A673 (cell line): ENCODE data around the gene ZNF335. TPM values are rescaled to one million over a fixed set of nuclear protein-coding genes. Genes with fewer than 3 reads are reported as not detected.

ENCODE experiments used
- BruUV-seq: library from RNA; stranded (reverse); fragments of 400-500 nt; replicated peaks from 2 replicates; lab custom pipeline; 2021; lab: Mats Ljungman, UMichigan
- CTCF ChIA-PET: fragments of 300-600 bp; sonication (Branson Sonifier 250); formaldehyde crosslinking; loops from one replicate; lab custom pipeline; 2022; ENCODE audit warnings: antibody characterized with exemption; lab: Charles Lee
- POLR2A ChIA-PET: fragments of 300-600 bp; sonication (Branson Sonifier 250); formaldehyde crosslinking; loops from one replicate; lab custom pipeline; 2022; ENCODE audit warnings: antibody characterized with exemption; ENCODE audit not compliant: low non-redundant PET; lab: Charles Lee
- DNase-seq: peaks from one replicate; pipeline ENCODE4 v3.0.0-alpha.2; 2015; ENCODE audit warnings: low spot score
- H3K27ac ChIP-seq: fragments of 200-600 bp; sonication (generic); 2 replicates; pipeline ENCODE4 v1.5.1; 2016; ENCODE audit warnings: mixed run types, low read depth, mild to moderate bottlenecking, mixed read lengths, antibody characterized with exemption, low read length; ENCODE audit not compliant: poor library complexity, severe bottlenecking
- H3K27me3 ChIP-seq: fragments of 200-600 bp; sonication (generic); replicated peaks from 2 replicates; pipeline ENCODE4 v1.6.1; 2017; ENCODE audit warnings: mixed run types, low read depth, mild to moderate bottlenecking, mixed read lengths, antibody characterized with exemption, low read length; ENCODE audit not compliant: insufficient read depth, poor library complexity
- H3K36me3 ChIP-seq: fragments of 200-600 bp; sonication (generic); 2 replicates; pipeline ENCODE4 v1.6.1; 2016; ENCODE audit warnings: mixed run types, mild to moderate bottlenecking, mixed read lengths, antibody characterized with exemption, low read length; ENCODE audit not compliant: insufficient read depth, poor library complexity, severe bottlenecking
- H3K4me1 ChIP-seq: fragments of 200-600 bp; sonication (generic); 2 replicates; pipeline ENCODE4 v1.6.1; 2017; ENCODE audit warnings: mixed run types, mild to moderate bottlenecking, mixed read lengths, antibody characterized with exemption, low read length; ENCODE audit not compliant: insufficient read depth, poor library complexity, severe bottlenecking
- H3K4me3 ChIP-seq: fragments of 200-600 bp; sonication (generic); 2 replicates; pipeline ENCODE4 v1.5.1; 2016; ENCODE audit warnings: low read depth, mixed run types, mild to moderate bottlenecking, mixed read lengths, low read length; ENCODE audit not compliant: poor library complexity, severe bottlenecking
- H3K9me3 ChIP-seq: fragments of 200-600 bp; sonication (generic); 2 replicates; pipeline ENCODE4 v1.6.1; 2016; ENCODE audit warnings: mixed run types, low read depth, mild to moderate bottlenecking, mixed read lengths, antibody characterized with exemption, low read length; ENCODE audit not compliant: poor library complexity, severe bottlenecking
- EZH2 ChIP-seq: fragments of 200-600 bp; sonication (generic); IDR thresholded peaks from 2 replicates; pipeline ENCODE4 v1.6.1; 2017; ENCODE audit warnings: borderline replicate concordance, low read depth, mild to moderate bottlenecking, mixed read lengths, antibody characterized with exemption, low read length; ENCODE audit not compliant: poor library complexity, severe bottlenecking
- intact Hi-C: fragments of 100-400 bp; cut with micrococcal nuclease; formaldehyde crosslinking; loops from one replicate; pipeline ENCODE4 v1.10.0; 2022; ENCODE audit not compliant: unreplicated experiment
- total RNA-seq: library from RNA; stranded (reverse); gene quantifications from 2 replicates; pipeline ENCODE4 v1.2.3, GENCODE V29; 2021
- TF ChIP-seq, protein P1 (sequence below): fragments of 300-800, 200-600 bp; sonication (generic); conservative IDR thresholded peaks from 2 replicates; pipeline ENCODE4 v1.5.1; 2017; ENCODE audit warnings: low read depth, mild to moderate bottlenecking, antibody characterized with exemption, low read length, moderate library complexity, mixed read lengths

Gene ZNF335
- total RNA-seq, 1 experiment from 2014 or later = 31.9 TPM

- H3K36me3 ChIP-seq = no peaks in the 10 kb centered on the region
- POLR2A ChIA-PET = no interaction called here
- CTCF ChIA-PET = no interaction called here
- H3K4me1 ChIP-seq = no peaks in the 10 kb centered on the region
- H3K27me3 ChIP-seq = no peaks in the 10 kb centered on the region
- H3K27ac ChIP-seq = peak overlapping the region; percentile 14
- no peaks in the 10 kb centered on the region for H3K9me3 ChIP-seq
- TF ChIP-seq EZH2 = no peak
- TF ChIP-seq, protein P1, sequence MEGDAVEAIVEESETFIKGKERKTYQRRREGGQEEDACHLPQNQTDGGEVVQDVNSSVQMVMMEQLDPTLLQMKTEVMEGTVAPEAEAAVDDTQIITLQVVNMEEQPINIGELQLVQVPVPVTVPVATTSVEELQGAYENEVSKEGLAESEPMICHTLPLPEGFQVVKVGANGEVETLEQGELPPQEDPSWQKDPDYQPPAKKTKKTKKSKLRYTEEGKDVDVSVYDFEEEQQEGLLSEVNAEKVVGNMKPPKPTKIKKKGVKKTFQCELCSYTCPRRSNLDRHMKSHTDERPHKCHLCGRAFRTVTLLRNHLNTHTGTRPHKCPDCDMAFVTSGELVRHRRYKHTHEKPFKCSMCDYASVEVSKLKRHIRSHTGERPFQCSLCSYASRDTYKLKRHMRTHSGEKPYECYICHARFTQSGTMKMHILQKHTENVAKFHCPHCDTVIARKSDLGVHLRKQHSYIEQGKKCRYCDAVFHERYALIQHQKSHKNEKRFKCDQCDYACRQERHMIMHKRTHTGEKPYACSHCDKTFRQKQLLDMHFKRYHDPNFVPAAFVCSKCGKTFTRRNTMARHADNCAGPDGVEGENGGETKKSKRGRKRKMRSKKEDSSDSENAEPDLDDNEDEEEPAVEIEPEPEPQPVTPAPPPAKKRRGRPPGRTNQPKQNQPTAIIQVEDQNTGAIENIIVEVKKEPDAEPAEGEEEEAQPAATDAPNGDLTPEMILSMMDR = no peak
- DNase-seq = peak; percentile 54
- intact Hi-C loops = no loop called here
- no TSS peak for BruUV-seq
- no peak overlapping the region for H3K4me3 ChIP-seq
Measured at GRCh38 chr20:45924391-45925261, 47.4 kb downstream of the ZNF335 start.

- DNase-seq = no peak
- no peak for TF ChIP-seq EZH2
- TF ChIP-seq, protein P1 = no peak
- intact Hi-C loops = no loop called here
- H3K4me3 ChIP-seq = no peak overlapping the region
- no peaks in the 10 kb centered on the region for H3K36me3 ChIP-seq
- H3K27me3 ChIP-seq = no peaks in the 10 kb centered on the region
- CTCF ChIA-PET = no interaction called here
- H3K4me1 ChIP-seq = no peaks in the 10 kb centered on the region
- no peaks in the 10 kb centered on the region for H3K9me3 ChIP-seq
- POLR2A ChIA-PET = interaction anchor here (0.6 kb wide), 1 partner anchor 12 kb away, joined by 7 read pairs; no protein-coding TSS in a partner anchor
- no TSS peak for BruUV-seq
- no peak overlapping the region for H3K27ac ChIP-seq
Measured at GRCh38 chr20:45921337-45922189, 50.4 kb downstream of the ZNF335 start.

DNA sequence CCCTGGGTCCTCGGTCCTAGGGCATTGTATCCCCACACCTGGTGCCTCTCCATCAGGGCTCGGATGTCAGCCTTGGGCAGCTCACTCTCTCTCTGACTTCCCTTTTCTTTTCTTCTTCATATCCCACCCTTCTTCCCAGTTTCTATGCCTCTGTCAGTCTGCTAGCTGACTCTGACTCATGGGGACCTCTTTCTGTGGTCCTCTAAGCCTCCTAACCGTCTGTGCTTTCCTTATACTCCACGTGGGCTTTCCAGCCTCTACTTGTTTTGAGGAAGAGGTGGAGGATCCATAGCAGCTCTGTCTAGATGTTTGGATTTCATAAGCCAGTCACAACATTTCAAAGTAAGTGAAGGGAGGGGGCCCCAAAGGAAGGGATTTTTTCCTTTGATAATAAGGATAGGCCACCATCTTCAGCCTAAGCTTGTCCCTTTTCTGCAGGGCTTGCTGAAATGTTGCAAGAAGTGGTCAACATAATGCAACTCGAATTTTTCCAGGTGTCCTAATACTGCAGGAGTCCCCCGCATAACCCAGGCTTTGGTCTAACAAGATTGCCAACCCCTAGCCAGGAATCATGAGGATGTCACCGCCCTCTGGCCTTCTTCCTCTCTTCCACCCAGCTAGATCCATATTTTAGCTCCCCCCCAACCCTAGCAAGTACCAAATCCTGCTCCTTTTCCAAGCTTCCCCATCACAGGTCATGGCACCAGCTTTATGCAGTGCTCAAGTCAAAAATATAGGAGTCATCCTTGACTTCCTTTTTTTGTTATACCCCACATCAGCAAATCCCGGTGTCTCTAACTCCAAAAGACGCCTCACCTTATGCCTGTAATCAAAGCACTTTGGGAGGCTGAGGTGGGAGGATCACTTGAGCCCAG is 51.3 kb downstream of the ZNF335 start:
- no peaks in the 10 kb centered on the region for H3K4me1 ChIP-seq
- ChIA-PET CTCF (no interaction called here), POLR2A (no interaction called here)
- no peak overlapping the region for H3K27ac ChIP-seq
- no peak for TF ChIP-seq EZH2
- TF ChIP-seq, protein P1 = no peak
- DNase-seq = no peak
- no peak overlapping the region for H3K4me3 ChIP-seq
- H3K27me3 ChIP-seq = no peaks in the 10 kb centered on the region
- no TSS peak for BruUV-seq
- intact Hi-C loops = no loop called here
- H3K36me3 ChIP-seq = no peaks in the 10 kb centered on the region
- H3K9me3 ChIP-seq = no peaks in the 10 kb centered on the region
